ENCODE data around the gene STIMATE.

Gene STIMATE

DNA sequence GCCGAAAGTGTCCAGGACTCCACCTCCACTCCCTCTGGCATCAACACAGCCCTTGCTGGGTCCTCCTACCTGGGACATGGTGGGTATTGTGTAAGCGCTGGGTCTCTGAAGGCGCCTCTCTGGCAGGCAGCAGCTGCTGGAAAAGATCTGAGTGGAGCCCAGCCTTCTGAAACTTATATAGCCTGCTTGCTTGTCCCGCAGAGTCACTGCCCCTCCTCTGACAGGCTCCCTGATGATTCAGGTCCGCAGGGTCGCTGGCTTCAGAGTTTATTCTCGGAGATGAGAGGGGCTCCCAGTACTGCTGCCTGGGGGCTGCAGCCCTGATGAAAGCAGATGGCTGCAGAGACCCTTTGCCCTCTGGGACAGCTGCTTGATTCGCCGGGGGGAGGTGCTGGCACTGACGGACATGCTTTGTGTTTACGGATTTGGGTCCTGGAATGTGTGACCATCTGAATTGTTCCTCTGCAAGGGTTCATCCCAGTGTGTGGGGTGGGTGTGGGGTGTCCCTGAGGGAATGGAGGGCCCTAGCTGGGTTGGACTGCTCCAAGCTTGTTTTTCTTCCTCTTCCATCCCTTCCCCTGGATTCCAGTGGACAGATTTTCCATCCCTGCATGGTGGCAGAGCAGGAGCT, 62.4 kb downstream of the STIMATE start, which contains the start of gene MUSTN1:
MUSTN1 (minus strand) TSS at position 149 of the 631 bp plus-strand sequence; CDS start at position 78, 71 bp downstream.
- no peak for TF ChIP-seq CTCF (IDR thresholded peaks at IDR 0.05)
- no peak within 1 kb of the TSS for H3K27ac ChIP-seq
- no peaks in the 10 kb centered on the region for H3K27me3 ChIP-seq (ENCODE audit: control insufficient read depth, insufficient read depth, low read length)
- no peak within 1 kb of the TSS for H3K4me3 ChIP-seq (ENCODE audit: low read depth, low read length)
- no peak within 1 kb of the TSS for H3K4me2 ChIP-seq (ENCODE audit: low read length)
- H3K79me2 ChIP-seq: no peaks in the 10 kb centered on the region
- no peaks in the 10 kb centered on the region for H3K36me3 ChIP-seq (ENCODE audit: control insufficient read depth, insufficient read depth, low read length)
- no peaks in the 10 kb centered on the region for H3K4me1 ChIP-seq
- no peaks in the 10 kb centered on the region for H3K9me3 ChIP-seq (ENCODE audit: control insufficient read depth, low read length)
- no peak within 1 kb of the TSS for H2AFZ ChIP-seq
- no peak within 1 kb of the TSS for H3K9ac ChIP-seq

DNA sequence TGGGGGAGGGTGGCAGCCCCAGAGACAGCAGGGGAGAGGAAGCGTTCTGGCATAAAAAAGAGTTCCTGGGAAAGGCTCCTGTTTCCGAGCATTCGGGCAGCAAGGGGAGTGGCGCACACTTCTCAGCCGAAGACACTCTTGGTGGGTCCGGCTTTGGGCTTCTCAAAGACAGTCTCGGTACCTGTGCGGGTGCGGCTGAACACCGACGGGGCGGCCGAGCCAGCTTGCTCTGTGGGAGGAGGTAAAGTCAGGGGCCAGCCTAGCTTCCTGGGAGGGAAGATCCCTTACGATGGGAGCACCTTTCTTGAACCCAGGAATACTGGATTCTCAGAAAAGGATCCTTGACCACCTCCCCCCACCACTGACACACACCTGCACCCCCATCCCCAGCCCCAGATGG, 64.1 kb downstream of the STIMATE start:
- no peaks in the 10 kb centered on the region for H3K4me1 ChIP-seq
- no peaks in the 10 kb centered on the region for H3K27me3 ChIP-seq (ENCODE audit: control insufficient read depth, insufficient read depth, low read length)
- H3K9ac ChIP-seq: no peak overlapping the region
- H3K79me2 ChIP-seq: no peaks in the 10 kb centered on the region
- no peak for TF ChIP-seq CTCF (IDR thresholded peaks at IDR 0.05)
- no peak overlapping the region for H3K4me2 ChIP-seq (ENCODE audit: low read length)
- H3K9me3 ChIP-seq (ENCODE audit: control insufficient read depth, low read length): no peaks in the 10 kb centered on the region
- H3K4me3 ChIP-seq (ENCODE audit: low read depth, low read length): no peak overlapping the region
- no peaks in the 10 kb centered on the region for H3K36me3 ChIP-seq (ENCODE audit: control insufficient read depth, insufficient read depth, low read length)
- H3K27ac ChIP-seq: no peak overlapping the region
- H2AFZ ChIP-seq: no peak overlapping the region

GRCh38 chr3:52831500-52832301, 65.6 kb downstream of the STIMATE start:
- Histone ChIP-seq H3K9ac (no peak overlapping the region), H3K79me2 (no peaks in the 10 kb centered on the region), H3K9me3 (ENCODE audit: control insufficient read depth, low read length) (no peaks in the 10 kb centered on the region), H3K4me3 (ENCODE audit: low read depth, low read length) (no peak overlapping the region), H3K4me1 (no peaks in the 10 kb centered on the region), H2AFZ (no peak overlapping the region), H3K27ac (no peak overlapping the region), H3K4me2 (ENCODE audit: low read length) (no peak overlapping the region), H3K36me3 (ENCODE audit: control insufficient read depth, insufficient read depth, low read length) (no peaks in the 10 kb centered on the region), H3K27me3 (ENCODE audit: control insufficient read depth, insufficient read depth, low read length) (no peaks in the 10 kb centered on the region)
- no peak for TF ChIP-seq CTCF (IDR thresholded peaks at IDR 0.05)

GRCh38 chr3:52830535-52831258, 66.7 kb downstream of the STIMATE start, which contains the start of gene ITIH4:
Gene ITIH4 (minus strand): TSS chr3:52830672. CDS start chr3:52830642, 30 bp downstream.
- Histone ChIP-seq H3K4me2 (ENCODE audit: low read length) (no peak within 1 kb of the TSS), H3K27ac (no peak within 1 kb of the TSS), H3K4me1 (no peaks in the 10 kb centered on the region), H2AFZ (no peak within 1 kb of the TSS), H3K36me3 (ENCODE audit: control insufficient read depth, insufficient read depth, low read length) (no peaks in the 10 kb centered on the region), H3K79me2 (no peaks in the 10 kb centered on the region), H3K9ac (no peak within 1 kb of the TSS), H3K27me3 (ENCODE audit: control insufficient read depth, insufficient read depth, low read length) (no peaks in the 10 kb centered on the region), H3K9me3 (ENCODE audit: control insufficient read depth, low read length) (no peaks in the 10 kb centered on the region), H3K4me3 (ENCODE audit: low read depth, low read length) (no peak within 1 kb of the TSS)
- TF ChIP-seq CTCF (IDR thresholded peaks at IDR 0.05): no peak

All from parathyroid adenoma (tissue), 2 donors.